SIG-M5 (cell line): ENCODE data around the gene APOBEC4.
A peak's percentile ranks its signal among the peaks of the same experiment; 100 is the strongest.
"Not testable (repeated sequence)": the region's sequence is repeated elsewhere in the genome, so short reads cannot be mapped to it uniquely, and the experiment has no call there.

Experiments
- DNase-seq: peaks from one replicate; lab custom pipeline; 2025; lab: John Stamatoyannopoulos, UW

The APOBEC4 gene

DNA sequence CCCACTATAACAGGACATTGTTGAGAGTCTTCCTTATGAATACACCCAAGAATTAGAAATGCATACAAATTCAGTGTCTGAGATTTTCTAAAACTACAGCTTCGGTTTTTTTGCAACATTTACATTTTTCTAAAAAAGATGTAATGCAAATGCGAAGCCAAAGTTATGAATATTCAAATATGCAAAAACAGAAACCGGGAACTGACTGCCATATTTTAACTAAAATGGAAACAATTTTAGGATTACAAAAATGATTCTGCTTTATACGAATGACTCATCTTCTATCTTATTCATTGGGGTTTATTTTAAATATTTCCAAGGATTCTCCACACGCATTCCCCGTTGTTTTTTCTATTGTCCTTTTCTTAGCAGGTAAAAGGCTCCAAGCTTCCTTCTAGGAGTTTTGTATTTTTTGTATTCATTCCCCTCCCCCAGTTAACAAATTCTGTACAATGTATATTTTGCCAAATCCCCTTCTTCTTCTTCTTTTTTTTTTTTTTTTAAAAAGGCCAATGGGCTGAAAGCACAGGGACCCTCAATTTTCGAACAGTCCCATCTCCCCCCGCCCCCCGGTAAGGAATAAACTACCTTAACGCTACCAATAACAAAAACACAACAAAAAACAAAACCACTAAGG lies 18.6 kb downstream of the APOBEC4 start:
- no peak for DNase-seq

GRCh38 chr1:183633676-183634343 lies 19.3 kb downstream of the APOBEC4 start:
- peak; percentile 69 for DNase-seq

GRCh38 chr1:183632964-183633363 lies 20.2 kb downstream of the APOBEC4 start:
- no peak for DNase-seq

DNA sequence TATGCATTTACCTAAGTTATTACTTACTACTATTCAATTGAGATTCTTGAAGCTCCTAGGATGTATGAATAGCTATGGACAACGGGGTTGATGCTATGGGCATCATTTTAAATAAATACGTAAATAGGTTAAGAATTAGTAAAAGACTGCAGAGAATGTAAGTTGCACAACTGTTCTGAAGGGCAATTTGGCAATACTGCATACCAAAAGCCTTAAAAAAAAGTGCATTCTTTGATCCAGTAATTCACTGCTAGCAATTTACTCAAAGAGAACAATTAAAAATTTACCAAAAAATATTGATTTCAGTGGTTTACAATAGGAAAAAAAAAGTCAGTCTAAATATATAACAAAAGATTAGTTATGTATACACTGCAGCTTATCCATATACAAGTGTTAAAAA lies 21.0 kb downstream of the APOBEC4 start:
- no peak for DNase-seq

DNA sequence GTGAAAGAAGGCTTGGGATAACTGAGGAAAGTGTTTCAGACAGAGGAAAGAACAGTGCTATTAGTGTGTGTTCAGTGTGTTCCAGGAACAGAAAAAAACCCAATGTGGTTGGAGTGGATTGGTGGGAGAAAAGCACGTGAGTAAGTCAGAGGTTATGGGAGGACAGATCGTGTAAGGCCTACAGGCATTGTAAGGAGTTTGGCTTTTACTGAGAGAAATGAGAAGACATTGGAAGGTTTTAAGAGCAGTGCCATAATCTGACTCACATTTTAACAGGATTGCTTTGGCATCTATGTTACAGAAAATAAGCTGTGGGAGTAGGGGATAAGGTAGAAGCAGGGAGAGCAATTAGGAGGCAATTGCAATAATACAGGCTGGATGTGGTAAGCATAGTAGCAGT lies 22.4 kb downstream of the APOBEC4 start:
- no peak for DNase-seq

- DNase-seq: no peak
Observed at GRCh38 chr1:183628537-183628936, 24.6 kb downstream of the APOBEC4 start.

- DNase-seq: not testable (repeated sequence)
Observed at GRCh38 chr1:183626236-183626635, 26.9 kb downstream of the APOBEC4 start.

DNA sequence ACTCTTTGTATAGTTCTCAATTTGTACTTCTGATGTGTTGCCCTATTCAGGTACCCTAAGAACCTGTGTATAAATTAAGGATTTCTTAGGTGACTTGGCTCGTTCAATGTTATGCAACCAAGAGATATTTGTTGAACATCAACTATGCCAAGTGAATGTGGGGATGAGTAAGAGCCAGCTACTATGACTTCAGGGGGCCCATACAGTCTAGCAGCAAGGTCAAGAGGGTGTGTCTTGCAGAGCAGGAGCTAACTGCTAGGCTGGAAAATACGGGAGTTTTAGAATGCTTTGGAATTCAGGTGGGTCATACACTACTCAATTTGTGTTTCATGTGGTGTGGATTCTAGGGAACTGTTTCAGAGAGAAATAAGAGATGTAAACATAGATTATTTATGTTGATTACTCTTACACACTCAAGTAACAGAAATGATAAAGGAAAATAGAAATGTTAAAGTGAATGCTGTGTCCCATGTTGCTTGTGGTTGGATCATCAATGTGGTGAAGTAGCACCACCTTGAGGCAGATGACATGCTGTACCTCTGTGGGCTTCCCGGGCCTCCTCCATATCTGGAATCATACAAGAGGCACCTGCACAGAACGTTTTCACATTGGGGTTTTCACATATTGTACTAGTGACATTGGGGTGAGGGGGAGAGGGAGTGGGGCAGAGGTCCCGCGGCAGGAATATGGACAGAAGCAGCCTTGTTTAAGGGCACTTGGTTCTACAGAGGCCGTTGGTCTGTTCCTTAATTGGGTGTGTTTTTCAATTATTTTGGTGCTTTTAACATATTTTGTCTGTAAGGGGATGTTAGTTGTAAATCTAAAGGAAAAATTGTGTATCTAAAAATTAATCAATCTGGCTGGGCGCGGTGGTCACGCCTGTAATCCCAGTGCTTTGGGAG lies 30.0 kb downstream of the APOBEC4 start:
- no peak for DNase-seq

DNA sequence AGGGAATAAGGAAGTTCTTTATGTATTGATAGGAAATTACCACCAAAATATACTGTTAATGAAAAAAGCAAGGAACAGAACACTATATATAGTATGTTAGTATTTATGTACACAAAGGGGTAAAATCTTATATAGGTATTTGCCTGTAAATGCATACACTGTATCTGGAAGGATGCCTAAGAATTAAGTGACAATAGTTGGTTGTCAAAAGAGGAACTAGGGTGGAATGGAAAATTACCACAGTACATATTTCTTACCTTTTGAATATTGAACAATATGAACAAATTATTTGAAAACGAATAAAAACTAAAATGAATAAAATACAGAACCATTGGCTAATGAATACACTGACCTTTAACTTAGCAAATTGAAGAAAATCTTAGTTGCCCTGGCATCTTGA lies 31.1 kb downstream of the APOBEC4 start:
- no peak for DNase-seq

DNA sequence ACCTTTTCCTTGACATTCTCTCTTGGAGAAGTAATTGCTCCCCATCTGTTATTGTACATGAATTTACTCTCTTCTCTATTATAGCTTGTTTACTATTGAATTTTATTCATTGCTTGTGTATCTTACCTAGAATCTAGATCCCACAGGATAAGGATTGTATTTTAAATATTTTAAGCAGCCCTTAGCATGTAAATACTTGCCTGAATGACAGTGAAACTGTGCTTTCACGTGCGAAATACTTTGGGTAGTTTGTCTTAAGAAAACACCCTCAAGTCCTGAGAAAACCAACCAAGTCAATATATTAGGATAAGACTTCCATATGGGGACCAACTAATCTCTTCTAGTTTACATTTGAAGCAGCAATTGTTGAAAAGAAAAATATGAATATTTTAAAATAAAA lies 32.8 kb downstream of the APOBEC4 start:
- DNase-seq: no peak

- DNase-seq: no peak
Observed at GRCh38 chr1:183619781-183620180, 33.3 kb downstream of the APOBEC4 start.

- not testable (repeated sequence) for DNase-seq
Observed at GRCh38 chr1:183618202-183618601, 34.9 kb downstream of the APOBEC4 start.

- not testable (repeated sequence) for DNase-seq
Observed at GRCh38 chr1:183612975-183613374, 40.1 kb downstream of the APOBEC4 start.

- DNase-seq: no peak
Observed at GRCh38 chr1:183612407-183612806, 40.7 kb downstream of the APOBEC4 start.

DNA sequence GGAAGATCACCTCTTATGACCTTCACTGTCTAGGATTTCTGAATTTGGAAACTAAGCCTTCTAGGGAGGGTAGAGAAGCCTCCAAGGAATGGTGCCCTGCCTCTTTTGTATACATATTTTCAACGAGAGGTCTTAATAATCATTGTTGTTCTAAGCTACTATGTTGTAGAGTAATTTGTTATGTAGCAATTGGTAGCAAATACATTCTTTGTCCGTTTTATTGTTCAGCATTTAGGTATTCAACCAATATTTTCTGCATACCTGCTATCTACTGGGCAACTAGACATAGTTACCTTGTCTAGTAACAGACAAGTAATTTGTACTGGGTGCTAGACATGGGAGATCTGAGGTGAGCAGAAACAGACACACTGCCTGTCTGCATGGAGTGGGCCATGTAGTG lies 42.1 kb downstream of the APOBEC4 start:
- DNase-seq: no peak

DNA sequence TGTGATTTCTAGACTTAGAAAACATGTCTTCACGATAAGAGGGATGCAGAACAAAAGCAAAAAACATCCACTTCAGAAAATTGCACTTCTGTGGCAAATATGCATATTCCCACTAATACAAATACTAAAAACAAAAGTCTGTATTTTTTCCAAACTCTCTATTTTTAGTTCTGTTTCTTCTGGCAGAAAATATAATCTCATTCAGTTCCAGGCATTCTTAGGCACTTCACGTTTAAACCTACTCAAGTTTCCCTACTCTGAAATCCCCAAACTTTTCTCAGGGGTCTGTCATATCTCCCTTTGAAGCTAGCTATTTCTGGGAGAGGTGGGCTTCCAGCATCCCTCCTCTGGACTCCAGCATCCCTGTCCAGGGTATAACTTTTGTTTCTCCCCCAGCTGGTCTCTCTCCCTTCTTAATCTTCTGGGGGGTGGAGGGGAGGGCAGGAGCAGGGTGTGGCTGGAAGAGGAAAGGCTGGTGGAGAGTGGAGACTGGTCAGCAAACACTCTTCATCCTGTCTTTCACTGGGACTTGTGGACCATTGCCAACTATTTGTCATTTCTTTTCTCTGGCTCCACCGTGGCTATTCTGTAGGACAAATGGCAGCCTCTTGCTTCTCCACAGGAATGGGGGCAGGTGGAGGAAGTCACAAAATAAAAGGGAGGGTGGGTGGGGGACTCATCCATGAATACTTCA lies 43.2 kb downstream of the APOBEC4 start:
- DNase-seq: no peak

- DNase-seq: peak; percentile 88
Observed at GRCh38 chr1:183609313-183609712, 43.8 kb downstream of the APOBEC4 start.

- no peak for DNase-seq
Observed at GRCh38 chr1:183607322-183607980, 45.7 kb downstream of the APOBEC4 start.

DNA sequence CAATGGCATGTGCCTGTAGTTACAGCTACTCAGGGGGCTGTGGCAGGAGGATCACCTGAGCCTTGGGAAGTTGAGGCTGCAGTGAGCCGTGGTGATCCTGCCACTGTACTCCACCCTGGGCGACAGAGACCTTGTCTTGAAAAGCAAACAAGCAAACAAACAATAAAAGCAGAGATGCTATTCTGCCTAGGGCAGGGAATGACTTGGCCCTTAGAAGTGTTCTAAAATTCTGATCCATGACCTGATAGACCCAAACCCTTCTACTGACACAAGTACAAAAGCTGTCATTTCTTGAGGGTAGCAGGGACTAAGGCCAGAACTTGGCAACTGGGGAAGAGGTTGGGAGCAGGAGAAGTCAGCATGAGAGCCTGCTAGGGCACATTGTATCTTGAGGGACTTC lies 47.2 kb downstream of the APOBEC4 start:
- DNase-seq: no peak

GRCh38 chr1:183604815-183605214 lies 48.3 kb downstream of the APOBEC4 start:
- no peak for DNase-seq

DNA sequence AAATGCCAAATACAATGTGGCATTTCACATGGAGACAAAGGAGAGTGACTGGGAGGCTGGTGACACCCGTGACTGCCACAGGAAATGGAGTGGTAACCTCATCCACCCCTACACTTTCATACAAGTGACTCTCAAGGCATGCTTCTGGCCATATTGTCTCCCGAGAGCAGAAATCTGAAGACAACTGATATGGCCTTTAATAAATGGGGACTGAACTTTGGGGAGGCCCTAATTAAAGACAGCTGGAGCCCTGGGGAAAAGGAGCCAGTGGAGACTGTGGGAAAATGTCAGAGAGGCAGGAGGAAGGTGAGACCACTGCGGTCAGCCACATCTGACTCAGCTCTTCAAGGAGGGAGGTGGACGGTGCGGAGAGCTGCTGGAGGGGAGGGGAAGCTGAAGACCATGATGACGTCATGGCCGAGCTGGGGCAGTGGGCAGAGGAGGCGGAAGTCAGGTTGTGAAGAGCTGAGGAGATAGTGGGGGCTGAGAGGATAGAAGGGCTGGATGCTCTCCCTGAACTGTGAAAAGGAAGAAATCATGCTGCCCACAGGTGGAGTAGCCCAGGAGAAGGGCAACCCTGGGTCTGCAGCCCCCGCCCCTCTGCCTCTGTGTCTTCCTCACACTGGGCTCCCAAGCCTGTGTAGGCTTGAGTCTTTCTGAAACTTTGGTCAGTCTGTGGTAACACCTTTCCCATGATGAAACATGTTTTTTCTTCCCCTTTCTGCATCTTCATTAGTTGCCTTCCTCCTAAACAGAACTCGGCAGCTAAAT lies 48.9 kb downstream of the APOBEC4 start:
- no peak for DNase-seq
